Activated T-helper 2 cell treated with anti-CD3 and anti-CD28 coated beads, Interferon-gamma antibody, Interleukin-2, Interleukin-4, amounts not matched to agents 10 μg/mL and 5 μg/mL and 100 μg/mL, durations not matched to agents 14 hours and 24 hours and 36 hours (primary cell): ENCODE results near the gene MGAT4A. TPM values are rescaled to one million over a fixed set of nuclear protein-coding genes. Genes with fewer than 3 reads are reported as not detected.

ENCODE experiments used
- DNase-seq: peaks from one replicate; pipeline ENCODE4 v3.0.0; 2021; ENCODE audit warnings: low spot score
- H3K27ac Mint-ChIP-seq: one replicate; pipeline ENCODE4 v1.8.0; 2021; ENCODE audit warnings: mixed read lengths
- H3K27me3 Mint-ChIP-seq: one replicate; pipeline ENCODE4 v1.8.0; 2021; ENCODE audit warnings: low read depth, mixed read lengths
- H3K36me3 Mint-ChIP-seq: one replicate; pipeline ENCODE4 v1.8.0; 2021; ENCODE audit warnings: low read depth, mixed read lengths
- H3K4me1 Mint-ChIP-seq: one replicate; pipeline ENCODE4 v1.8.0; 2021; ENCODE audit warnings: low read depth, mixed read lengths
- H3K4me3 Mint-ChIP-seq: one replicate; pipeline ENCODE4 v1.8.0; 2021; ENCODE audit warnings: low read depth, mild to moderate bottlenecking, moderate library complexity, mixed read lengths
- H3K9me3 Mint-ChIP-seq: one replicate; pipeline ENCODE4 v1.8.0; 2021; ENCODE audit warnings: mixed read lengths
- intact Hi-C: fragments of 100-400 bp; cut with micrococcal nuclease; formaldehyde crosslinking; loops from one replicate; pipeline ENCODE4 v1.15.1; 2023
- total RNA-seq: library from RNA; stranded (reverse); gene quantifications from 2 replicates; pipeline ENCODE4 v1.2.3, GENCODE V29; 2022

The MGAT4A gene
- total RNA-seq, 1 donor from 2014 or later = 42.0 TPM

GRCh38 chr2:98704499-98705332 lies 26.2 kb downstream of the MGAT4A start:
- Mint-ChIP-seq H3K4me1 (peaks cover 39% of the 10 kb centered on the region), H3K27ac (no peak overlapping the region), H3K4me3 (no peak overlapping the region), H3K27me3 (no peaks in the 10 kb centered on the region), H3K36me3 (peaks cover 24% of the 10 kb centered on the region), H3K9me3 (no peaks in the 10 kb centered on the region)
- DNase-seq = no peak
- intact Hi-C loops = no loop called here

DNA sequence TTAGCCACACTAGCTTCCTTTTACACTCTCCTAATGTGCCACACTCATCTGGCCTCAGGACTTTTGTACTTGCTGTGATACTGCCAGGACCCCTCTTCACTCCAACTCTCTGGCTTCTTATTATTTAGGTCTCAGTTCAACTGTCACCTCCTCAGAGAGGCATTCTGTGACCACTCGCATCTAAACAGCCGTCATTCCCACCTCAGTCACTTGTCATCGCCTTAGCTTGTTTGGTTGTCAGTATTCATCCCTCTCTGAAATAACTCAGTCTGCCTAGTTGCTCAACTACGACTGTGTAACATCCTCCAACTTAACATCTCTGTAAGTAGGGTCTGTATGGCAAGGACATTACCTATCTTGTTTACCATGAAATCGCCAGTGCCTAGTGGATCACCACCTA lies 27.2 kb downstream of the MGAT4A start:
- Mint-ChIP-seq H3K4me3 (no peak overlapping the region), H3K27ac (no peak overlapping the region), H3K27me3 (no peaks in the 10 kb centered on the region), H3K4me1 (peaks cover 37% of the 10 kb centered on the region), H3K9me3 (no peaks in the 10 kb centered on the region), H3K36me3 (peaks cover 19% of the 10 kb centered on the region)
- DNase-seq = no peak
- intact Hi-C loops = no loop called here

DNA sequence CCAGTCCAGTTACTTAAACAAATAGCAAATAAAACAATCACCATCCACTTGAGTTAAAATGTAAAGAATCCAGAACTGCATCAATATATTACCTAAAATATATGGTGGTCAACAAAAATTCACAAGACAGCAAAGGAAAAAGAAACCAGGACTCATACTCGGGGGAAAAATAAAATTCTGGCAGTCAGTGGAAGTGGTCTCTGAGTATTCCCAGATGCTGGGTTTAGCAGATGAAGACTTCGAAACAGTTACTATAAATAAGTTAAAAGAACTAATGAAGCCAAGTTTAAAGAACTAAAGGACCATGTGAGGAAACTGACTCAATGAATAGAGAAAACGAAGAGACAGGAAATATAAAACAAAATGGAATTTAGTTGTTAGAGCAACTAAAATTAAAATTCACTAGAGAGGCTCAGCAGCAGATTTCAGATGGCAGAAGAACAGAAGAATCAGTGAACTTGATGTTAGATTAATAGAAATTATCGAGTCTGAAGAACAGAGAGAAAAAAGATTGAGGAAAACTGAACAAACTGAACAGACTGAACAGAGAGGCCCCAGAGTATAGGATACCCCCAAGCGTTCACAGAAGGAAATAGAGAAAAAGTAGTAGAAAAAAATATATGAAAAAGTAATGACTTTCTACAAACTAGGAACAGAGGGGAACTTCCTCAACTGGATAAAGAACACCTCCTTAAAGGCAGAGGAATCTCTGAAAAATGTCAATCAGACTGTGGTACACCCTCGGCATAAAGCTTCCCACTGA lies 27.9 kb downstream of the MGAT4A start:
- Mint-ChIP-seq H3K4me3 (no peak overlapping the region), H3K27me3 (no peaks in the 10 kb centered on the region), H3K27ac (peak overlapping the region; percentile 30), H3K4me1 (peaks cover 39% of the 10 kb centered on the region), H3K36me3 (peaks cover 24% of the 10 kb centered on the region), H3K9me3 (no peaks in the 10 kb centered on the region)
- intact Hi-C loops = no loop called here
- DNase-seq = no peak

DNA sequence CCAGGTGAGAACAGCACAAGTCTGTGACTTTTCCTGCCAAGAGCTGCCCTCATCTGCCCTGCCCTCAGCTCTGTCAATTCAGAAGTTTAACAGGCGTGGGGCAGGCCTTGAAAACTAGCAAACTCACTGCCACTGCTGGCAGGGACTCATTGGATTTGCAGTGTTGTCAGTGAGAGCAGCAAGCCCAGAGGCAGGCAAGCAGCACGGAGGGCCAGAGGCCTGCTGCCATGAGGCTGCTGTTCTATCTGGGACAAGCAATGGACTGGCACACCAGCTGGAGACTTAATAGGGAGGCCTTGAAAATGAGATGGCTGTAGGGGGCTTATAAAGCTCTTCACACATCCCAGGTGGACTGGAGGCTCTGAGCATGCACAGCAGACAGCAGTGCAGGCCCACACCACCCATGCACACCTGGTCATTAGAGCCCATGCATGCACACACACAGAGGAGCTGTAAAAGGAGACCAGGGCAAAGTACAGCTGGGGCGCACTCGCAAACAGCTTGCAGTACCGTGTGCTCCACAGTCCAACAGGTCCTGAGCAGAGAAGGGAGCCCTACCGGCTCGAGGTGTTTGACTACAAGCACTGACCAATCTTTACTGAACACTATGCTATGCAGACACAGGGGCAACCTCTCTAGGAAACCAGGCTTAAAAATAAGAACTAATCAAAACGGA lies 28.7 kb downstream of the MGAT4A start:
- Mint-ChIP-seq H3K9me3 (no peaks in the 10 kb centered on the region), H3K27me3 (no peaks in the 10 kb centered on the region), H3K4me1 (peaks cover 37% of the 10 kb centered on the region), H3K36me3 (peaks cover 23% of the 10 kb centered on the region), H3K27ac (peak overlapping the region; percentile 17), H3K4me3 (no peak overlapping the region)
- no peak for DNase-seq
- intact Hi-C loops = no loop called here

DNA sequence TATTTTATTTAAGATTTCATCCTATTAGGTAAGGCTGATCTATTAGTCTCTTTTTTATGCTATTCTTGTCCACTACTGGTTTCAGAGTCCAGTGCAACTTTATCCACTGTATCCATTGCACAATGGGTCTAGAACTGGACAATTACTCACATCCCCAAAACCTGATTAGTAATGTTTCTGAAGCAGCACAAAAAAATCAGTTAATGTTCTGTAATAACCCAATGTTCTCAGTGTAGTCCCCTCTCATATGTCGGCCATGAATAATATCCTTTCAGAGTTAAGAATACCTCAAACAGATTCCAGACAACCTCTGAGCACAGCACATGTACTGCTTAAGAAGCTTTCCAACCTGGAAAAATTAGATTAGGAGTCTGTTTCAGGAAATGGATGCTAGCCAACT lies 29.7 kb downstream of the MGAT4A start:
- H3K27ac Mint-ChIP-seq = no peak overlapping the region
- no peaks in the 10 kb centered on the region for H3K9me3 Mint-ChIP-seq
- DNase-seq = no peak
- H3K4me3 Mint-ChIP-seq = no peak overlapping the region
- intact Hi-C loops = no loop called here
- peaks cover 41% of the 10 kb centered on the region for H3K4me1 Mint-ChIP-seq
- peaks cover 28% of the 10 kb centered on the region for H3K36me3 Mint-ChIP-seq
- no peaks in the 10 kb centered on the region for H3K27me3 Mint-ChIP-seq

- no peak for DNase-seq
- Mint-ChIP-seq H3K36me3 (peaks cover 32% of the 10 kb centered on the region), H3K27ac (no peak overlapping the region), H3K4me1 (peaks cover 43% of the 10 kb centered on the region), H3K4me3 (no peak overlapping the region), H3K9me3 (no peaks in the 10 kb centered on the region), H3K27me3 (no peaks in the 10 kb centered on the region)
- intact Hi-C loops = no loop called here
Observed at GRCh38 chr2:98698896-98699295, 32.0 kb downstream of the MGAT4A start.

GRCh38 chr2:98697651-98698337 lies 33.1 kb downstream of the MGAT4A start:
- H3K27me3 Mint-ChIP-seq = no peaks in the 10 kb centered on the region
- H3K9me3 Mint-ChIP-seq = no peaks in the 10 kb centered on the region
- H3K4me3 Mint-ChIP-seq = no peak overlapping the region
- no peak for DNase-seq
- no peak overlapping the region for H3K27ac Mint-ChIP-seq
- H3K36me3 Mint-ChIP-seq = peaks cover 39% of the 10 kb centered on the region
- peaks cover 47% of the 10 kb centered on the region for H3K4me1 Mint-ChIP-seq
- intact Hi-C loops = no loop called here

GRCh38 chr2:98696200-98696599 lies 34.7 kb downstream of the MGAT4A start:
- intact Hi-C loops = no loop called here
- Mint-ChIP-seq H3K4me1 (peaks cover 46% of the 10 kb centered on the region), H3K9me3 (no peaks in the 10 kb centered on the region), H3K27ac (no peak overlapping the region), H3K4me3 (no peak overlapping the region), H3K27me3 (no peaks in the 10 kb centered on the region), H3K36me3 (peaks cover 35% of the 10 kb centered on the region)
- DNase-seq = no peak

- no peak for DNase-seq
- H3K27ac Mint-ChIP-seq = peak overlapping the region; percentile 23
- no peak overlapping the region for H3K4me3 Mint-ChIP-seq
- intact Hi-C loops = no loop called here
- H3K4me1 Mint-ChIP-seq = peaks cover 53% of the 10 kb centered on the region
- H3K9me3 Mint-ChIP-seq = no peaks in the 10 kb centered on the region
- H3K36me3 Mint-ChIP-seq = peaks cover 42% of the 10 kb centered on the region
- no peaks in the 10 kb centered on the region for H3K27me3 Mint-ChIP-seq
Observed at GRCh38 chr2:98695255-98695654, 35.7 kb downstream of the MGAT4A start.

DNA sequence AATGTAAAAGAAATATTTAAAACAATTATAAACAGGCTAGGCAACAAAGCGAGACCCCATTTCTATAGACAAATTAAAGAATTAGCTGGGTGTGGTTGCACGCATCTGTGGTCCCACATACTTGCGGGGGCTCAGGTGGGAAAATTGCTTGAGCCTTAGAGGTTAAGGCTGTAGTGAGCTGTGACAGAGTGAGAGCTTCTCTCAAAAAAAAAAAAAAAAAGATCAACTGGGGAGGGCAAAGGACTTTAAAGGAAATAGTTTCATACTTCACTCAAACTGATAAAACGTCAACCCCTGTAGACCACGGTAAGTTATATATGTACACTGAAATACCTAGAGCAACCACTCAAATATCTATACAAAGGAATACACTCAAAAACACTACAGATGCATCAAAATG lies 37.5 kb downstream of the MGAT4A start:
- Mint-ChIP-seq H3K4me1 (peaks cover 50% of the 10 kb centered on the region), H3K36me3 (peaks cover 47% of the 10 kb centered on the region), H3K27me3 (no peaks in the 10 kb centered on the region), H3K4me3 (peak overlapping the region; percentile 28), H3K27ac (peak overlapping the region; percentile 79), H3K9me3 (no peaks in the 10 kb centered on the region)
- intact Hi-C loops = loop anchor here (2.0 to 5.0 kb wide), 3 partner anchors 34 to 77 kb away; no protein-coding TSS in a partner anchor
- no peak for DNase-seq

DNA sequence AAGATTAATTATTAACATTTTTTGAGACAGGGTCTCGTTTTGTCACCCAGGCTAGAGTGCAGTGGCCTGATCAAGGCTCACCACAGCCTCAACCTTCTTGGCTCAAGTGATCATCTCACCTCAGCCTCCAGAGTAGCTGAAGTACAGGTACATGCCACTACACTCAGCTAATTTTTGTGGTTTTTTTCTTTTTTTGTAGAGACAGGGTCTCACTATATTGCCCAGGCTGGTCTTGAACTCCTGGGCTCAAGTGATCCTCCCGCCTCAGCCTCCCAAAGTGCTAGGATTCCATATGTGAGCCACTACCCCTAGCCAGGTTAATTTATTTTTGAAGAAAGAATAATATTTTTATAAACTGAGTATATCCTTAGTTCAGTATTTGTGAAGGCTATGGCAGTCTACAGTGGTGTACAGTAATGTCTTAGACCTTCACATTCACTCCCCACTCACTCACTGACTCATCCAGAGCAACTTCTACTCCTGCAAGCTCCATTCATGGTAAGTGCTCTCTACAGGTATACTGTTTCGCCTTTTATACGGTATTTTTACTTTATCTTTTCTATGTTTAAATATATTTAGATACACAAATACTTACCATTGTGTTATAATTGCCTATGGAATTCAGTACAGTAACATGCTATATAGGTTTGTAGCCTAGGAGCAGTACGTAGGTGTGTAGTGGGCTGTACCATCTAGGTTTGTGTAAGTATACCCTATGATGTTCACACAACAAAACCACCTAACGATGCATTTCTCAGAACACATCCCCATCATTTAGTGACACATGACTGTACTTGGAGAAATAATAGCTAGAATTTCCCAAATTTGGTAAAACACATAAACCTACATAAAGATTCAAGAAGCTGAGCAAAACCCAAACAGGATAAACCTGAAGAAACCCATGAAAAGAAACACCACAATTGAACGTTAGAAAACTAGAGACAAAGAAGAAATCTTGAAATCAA lies 38.6 kb downstream of the MGAT4A start:
- Mint-ChIP-seq H3K4me3 (peak overlapping the region; percentile 20), H3K27me3 (no peaks in the 10 kb centered on the region), H3K4me1 (peaks cover 54% of the 10 kb centered on the region), H3K9me3 (no peaks in the 10 kb centered on the region), H3K36me3 (peaks cover 45% of the 10 kb centered on the region), H3K27ac (peak overlapping the region; percentile 79)
- no peak for DNase-seq
- intact Hi-C loops = loop anchor here (1.0 to 5.0 kb wide), 4 partner anchors 29 to 78 kb away; no protein-coding TSS in a partner anchor
